Naive thymus-derived CD4-positive, alpha-beta T cell (primary cell): ENCODE measurements around the gene MYZAP. TPM values are rescaled to one million over a fixed set of nuclear protein-coding genes. Genes with fewer than 3 reads are reported as not detected.

ENCODE experiments used
- ATAC-seq: fragments of 150-1000 bp; cut with Tn5 transposase; 2 replicates; pipeline ENCODE4 v1.10.0; 2021; ENCODE audit warnings: mild to moderate bottlenecking, moderate library complexity
- CTCF ChIA-PET: fragments of 350-600 bp; sonication (Branson Sonifier 250); formaldehyde crosslinking; loops from one replicate; lab custom pipeline; 2021; ENCODE audit warnings: antibody characterized with exemption; lab: Charles Lee
- POLR2A ChIA-PET: fragments of 350-600 bp; sonication (Branson Sonifier 250); formaldehyde crosslinking; loops from one replicate; lab custom pipeline; 2021; ENCODE audit warnings: antibody characterized with exemption, inconsistent platforms; lab: Charles Lee
- DNase-seq, 9 donors: peaks; one replicate each; pipeline versions ENCODE4 v3.0.0 to v3.0.0-alpha.2; 2020 to 2022; ENCODE audit warnings: mixed read lengths in 1 of 9
- H3K27ac ChIP-seq: one replicate; pipeline ENCODE4 v1.7.0; 2013; ENCODE audit warnings: mild to moderate bottlenecking, low read depth, low read length, moderate library complexity
- H3K27me3 ChIP-seq, 2 donors: one replicate each; pipeline ENCODE4 v1.7.0; 2013; ENCODE audit warnings: low read length in 2 of 2, mild to moderate bottlenecking in 2 of 2, moderate library complexity in 2 of 2; ENCODE audit not compliant: control insufficient read depth in 2 of 2, insufficient read depth in 2 of 2
- H3K36me3 ChIP-seq, 3 experiments: 1 replicate in 2 of 3; 2 replicates in 1 of 3; pipeline ENCODE4 v1.7.0; 2013; ENCODE audit warnings: low read length in 3 of 3, mild to moderate bottlenecking in 3 of 3, moderate library complexity in 1 of 3; ENCODE audit not compliant: insufficient read depth in 3 of 3, control insufficient read depth in 2 of 3
- H3K4me1 ChIP-seq, 2 donors: one replicate each; pipeline ENCODE4 v1.7.0; 2013; ENCODE audit warnings: low read length in 2 of 2, mild to moderate bottlenecking in 2 of 2, moderate library complexity in 1 of 2; ENCODE audit not compliant: control insufficient read depth in 2 of 2, insufficient read depth in 2 of 2
- H3K4me3 ChIP-seq: 2 replicates; pipeline ENCODE4 v1.7.0; 2013; ENCODE audit warnings: mild to moderate bottlenecking, low read length
- H3K9me3 ChIP-seq, 3 experiments: 1 replicate in 2 of 3; 2 replicates in 1 of 3; pipeline ENCODE4 v1.7.0; 2013; ENCODE audit warnings: low read length in 3 of 3; ENCODE audit not compliant: control insufficient read depth in 2 of 3
- H3K27ac Mint-ChIP-seq, 9 donors: one replicate each; pipeline ENCODE4 v1.8.0; 2020 to 2022; ENCODE audit warnings: mixed read lengths in 9 of 9, mild to moderate bottlenecking in 8 of 9, moderate library complexity in 5 of 9, inconsistent platforms in 2 of 9
- H3K27me3 Mint-ChIP-seq, 5 donors: one replicate each; pipeline ENCODE4 v1.8.0; 2021 to 2022; ENCODE audit warnings: mixed read lengths in 5 of 5, mild to moderate bottlenecking in 1 of 5
- H3K36me3 Mint-ChIP-seq, 5 donors: one replicate each; pipeline ENCODE4 v1.8.0; 2020 to 2022; ENCODE audit warnings: mixed read lengths in 5 of 5, mild to moderate bottlenecking in 3 of 5, inconsistent platforms in 1 of 5
- H3K4me1 Mint-ChIP-seq, 7 donors: one replicate each; pipeline ENCODE4 v1.8.0; 2020 to 2022; ENCODE audit warnings: mixed read lengths in 7 of 7, mild to moderate bottlenecking in 3 of 7, inconsistent platforms in 1 of 7
- H3K4me3 Mint-ChIP-seq, 10 donors: one replicate each; pipeline ENCODE4 v1.8.0; 2020 to 2022; ENCODE audit warnings: mild to moderate bottlenecking in 10 of 10, mixed read lengths in 10 of 10, moderate library complexity in 6 of 10, inconsistent platforms in 2 of 10
- H3K9me3 Mint-ChIP-seq, 11 donors: one replicate each; pipeline ENCODE4 v1.8.0; 2020 to 2022; ENCODE audit warnings: mixed read lengths in 11 of 11, mild to moderate bottlenecking in 4 of 11, inconsistent platforms in 1 of 11, moderate library complexity in 1 of 11
- intact Hi-C, 2 donors: fragments of 100-400 bp; cut with micrococcal nuclease; formaldehyde crosslinking; loops; one replicate each; pipeline ENCODE4 v1.15.1; 2023
- polyA plus RNA-seq, 2 donors: library from polyadenylated mRNA; unstranded; fragments of 300-500 nt; fragmentation: Illumina TruSeq; gene quantifications; one replicate each; pipeline ENCODE4 v1.2.3, GENCODE V29; 2021
- total RNA-seq, 6 experiments: library from RNA in 5 of 6; stranded (reverse) in 5 of 6; gene quantifications; 1 replicate in 5 of 6; 2 replicates in 1 of 6; pipeline ENCODE4 v1.2.3 and lab custom pipeline; 2021 to 2026

MYZAP gene
- total and polyA plus RNA-seq, 7 experiments from 2014 or later: 1.1 to 9.7 (median 2.2) TPM; not detected in 1

- intact Hi-C loops: no loop called here
- Mint-ChIP-seq H3K4me1 (peaks cover 3 to 21% (median 12%) of the 10 kb centered on the region in 7 donors), H3K36me3 (peaks cover 0 to 19% (median 14%) of the 10 kb centered on the region in 5 donors), H3K27ac (peak overlapping the region in 1 of 9 donors; percentile 39), H3K4me3 (no peak overlapping the region), H3K27me3 (peaks cover 0 to 25% (median 11%) of the 10 kb centered on the region in 5 donors), H3K9me3 (peaks cover 9 to 28% (median 15%) of the 10 kb centered on the region in 11 donors)
- Histone ChIP-seq H3K36me3 (no peaks in the 10 kb centered on the region), H3K4me1 (peaks cover 0 to 13% of the 10 kb centered on the region in 2 donors), H3K4me3 (no peak overlapping the region), H3K27ac (no peak overlapping the region), H3K27me3 (no peaks in the 10 kb centered on the region), H3K9me3 (peaks cover 0 to 16% (median 3%) of the 10 kb centered on the region in 3 experiments)
- DNase-seq: no peak
- ATAC-seq: no peak
- ChIA-PET CTCF (interaction anchor here (1.0 kb wide), 1 partner anchor 9 kb away, joined by 3 read pairs; no protein-coding TSS in a partner anchor), POLR2A (no interaction called here)
Measured at GRCh38 chr15:57582090-57582489, 9.6 kb upstream of the MYZAP start.

- Mint-ChIP-seq H3K27me3 (peaks cover 0 to 24% (median 8%) of the 10 kb centered on the region in 5 donors), H3K4me3 (no peak overlapping the region)
- CTCF ChIA-PET: interaction anchor here (0.6 to 1.4 kb wide), 2 partner anchors 29 to 201 kb away, joined by 3 read pairs; no protein-coding TSS in a partner anchor
Measured at GRCh38 chr15:57583282-57583681, 8.4 kb upstream of the MYZAP start.

GRCh38 chr15:57583720-57584119 lies 8.0 kb upstream of the MYZAP start:
- H3K36me3 ChIP-seq: no peaks in the 10 kb centered on the region
- H3K27me3 ChIP-seq: no peaks in the 10 kb centered on the region
- ATAC-seq: no peak
- Mint-ChIP-seq H3K9me3 (peaks cover 9 to 28% (median 15%) of the 10 kb centered on the region in 11 donors), H3K4me1 (peaks cover 12 to 37% (median 28%) of the 10 kb centered on the region in 7 donors), H3K27ac (peak overlapping the region in 3 of 9 donors; percentile 22 to 87 (median 75)), H3K4me3 (no peak overlapping the region), H3K36me3 (peaks cover 0 to 22% (median 14%) of the 10 kb centered on the region in 5 donors), H3K27me3 (peaks cover 0 to 23% (median 5%) of the 10 kb centered on the region in 5 donors)
- intact Hi-C loops: no loop called here
- H3K4me1 ChIP-seq: peaks cover 0 to 29% of the 10 kb centered on the region in 2 donors
- no peak overlapping the region for H3K4me3 ChIP-seq
- no peak overlapping the region for H3K27ac ChIP-seq
- H3K9me3 ChIP-seq: peaks cover 0 to 16% (median 3%) of the 10 kb centered on the region in 3 experiments
- DNase-seq: no peak
- CTCF ChIA-PET: interaction anchor here (1.4 kb wide), 1 partner anchor 28 kb away, joined by 3 read pairs; no protein-coding TSS in a partner anchor
- POLR2A ChIA-PET: interaction anchor here (1.1 kb wide), 1 partner anchor 13 kb away, joined by 3 read pairs; no protein-coding TSS in a partner anchor

More at GRCh38 chr15:57583282-57583681, 8.4 kb upstream of the MYZAP start:
- Mint-ChIP-seq H3K4me1 (peaks cover 12 to 33% (median 24%) of the 10 kb centered on the region in 7 donors), H3K9me3 (peaks cover 9 to 28% (median 15%) of the 10 kb centered on the region in 11 donors), H3K36me3 (peaks cover 0 to 19% (median 14%) of the 10 kb centered on the region in 5 donors), H3K27ac (peak overlapping the region in 3 of 9 donors; percentile 25 to 87 (median 75))
- Histone ChIP-seq H3K4me3 (no peak overlapping the region), H3K27me3 (no peaks in the 10 kb centered on the region), H3K9me3 (peaks cover 0 to 16% (median 3%) of the 10 kb centered on the region in 3 experiments), H3K36me3 (no peaks in the 10 kb centered on the region), H3K27ac (no peak overlapping the region), H3K4me1 (peaks cover 0 to 25% of the 10 kb centered on the region in 2 donors)
- DNase-seq (no peak), ATAC-seq (no peak)
- intact Hi-C loops: no loop called here
- POLR2A ChIA-PET: interaction anchor here (1.1 kb wide), 1 partner anchor 14 kb away, joined by 3 read pairs; no protein-coding TSS in a partner anchor

- Mint-ChIP-seq H3K36me3 (peaks cover 0 to 32% (median 14%) of the 10 kb centered on the region in 5 donors), H3K9me3 (peaks cover 9 to 26% (median 16%) of the 10 kb centered on the region in 11 donors), H3K4me1 (peaks cover 15 to 65% (median 50%) of the 10 kb centered on the region in 7 donors), H3K27ac (peak overlapping the region; percentile 64 to 97 (median 94)), H3K4me3 (peak overlapping the region; percentile 7 to 81 (median 62)), H3K27me3 (peaks cover 0 to 25% (median 18%) of the 10 kb centered on the region in 5 donors)
- DNase-seq (peak in 7 of 9 donors; percentile 43 to 83 (median 66)), ATAC-seq (peak; percentile 40)
- intact Hi-C loops: loop anchor here in 1 of 2 donors (1.0 to 2.0 kb wide), 2 partner anchors 24 to 120 kb away; partner anchors contain the start of gene POLR2M
- Histone ChIP-seq H3K4me3 (no peak overlapping the region), H3K27ac (peak overlapping the region; percentile 68), H3K9me3 (peaks cover 0 to 16% (median 3%) of the 10 kb centered on the region in 3 experiments), H3K36me3 (no peaks in the 10 kb centered on the region), H3K27me3 (no peaks in the 10 kb centered on the region), H3K4me1 (peaks cover 0 to 41% of the 10 kb centered on the region in 2 donors)
- CTCF ChIA-PET: interaction anchor here (0.8 to 2.8 kb wide), 7 partner anchors 11 to 159 kb away, joined by 3 to 11 read pairs (median 4); no protein-coding TSS in a partner anchor
- POLR2A ChIA-PET: interaction anchor here (1.1 to 2.9 kb wide), 10 partner anchors 11 to 274 kb away, joined by 3 to 24 read pairs (median 4); partner anchors contain the start of gene POLR2M
Measured at GRCh38 chr15:57586661-57587424, 4.9 kb upstream of the MYZAP start.

GRCh38 chr15:57589281-57589680 lies 2.4 kb upstream of the MYZAP start:
- no peak for ATAC-seq
- Histone ChIP-seq H3K4me3 (no peak overlapping the region), H3K36me3 (no peaks in the 10 kb centered on the region), H3K9me3 (no peaks in the 10 kb centered on the region), H3K27ac (no peak overlapping the region), H3K4me1 (peaks cover 0 to 46% of the 10 kb centered on the region in 2 donors), H3K27me3 (no peaks in the 10 kb centered on the region)
- intact Hi-C loops: no loop called here
- CTCF ChIA-PET: no interaction called here
- peak overlapping the region in 6 of 10 donors; percentile 3 to 66 (median 36) for H3K4me3 Mint-ChIP-seq
- H3K27me3 Mint-ChIP-seq: peaks cover 0 to 36% (median 19%) of the 10 kb centered on the region in 5 donors
- DNase-seq: no peak
- H3K36me3 Mint-ChIP-seq: peaks cover 0 to 15% (median 3%) of the 10 kb centered on the region in 5 donors
- peak overlapping the region in 7 of 9 donors; percentile 62 to 97 (median 88) for H3K27ac Mint-ChIP-seq
- H3K4me1 Mint-ChIP-seq: peaks cover 18 to 82% (median 59%) of the 10 kb centered on the region in 7 donors
- peaks cover 0 to 7% (median 0%) of the 10 kb centered on the region in 11 donors for H3K9me3 Mint-ChIP-seq
- POLR2A ChIA-PET: no interaction called here

GRCh38 chr15:57589754-57590153 lies 1.9 kb upstream of the MYZAP start:
- DNase-seq (no peak), ATAC-seq (no peak)
- Histone ChIP-seq H3K9me3 (no peaks in the 10 kb centered on the region), H3K27ac (no peak overlapping the region), H3K4me3 (no peak overlapping the region), H3K4me1 (peaks cover 0 to 46% of the 10 kb centered on the region in 2 donors), H3K27me3 (no peaks in the 10 kb centered on the region), H3K36me3 (no peaks in the 10 kb centered on the region)
- Mint-ChIP-seq H3K9me3 (peaks cover 0 to 7% (median 0%) of the 10 kb centered on the region in 11 donors), H3K4me3 (peak overlapping the region in 8 of 10 donors; percentile 25 to 71 (median 42)), H3K27me3 (peaks cover 0 to 38% (median 19%) of the 10 kb centered on the region in 5 donors), H3K4me1 (peaks cover 18 to 83% (median 60%) of the 10 kb centered on the region in 7 donors), H3K27ac (peak overlapping the region in 7 of 9 donors; percentile 62 to 97 (median 88)), H3K36me3 (peaks cover 0 to 15% (median 3%) of the 10 kb centered on the region in 5 donors)
- intact Hi-C loops: no loop called here
- ChIA-PET POLR2A (interaction anchor here (1.4 kb wide), 1 partner anchor 10 kb away, joined by 5 read pairs; no protein-coding TSS in a partner anchor), CTCF (interaction anchor here (1.5 to 2.6 kb wide), 2 partner anchors 30 to 270 kb away, joined by 6 read pairs; no protein-coding TSS in a partner anchor)
